ENCODE results near the gene P2RX5.
A peak's percentile ranks its signal among the peaks of the same experiment; 100 is the strongest.

P2RX5 gene

GRCh38 chr17:3668279-3669084 lies 27.5 kb downstream of the P2RX5 start, which contains the start of the genes EMC6 and TAX1BP3:
TSS of gene EMC6 (plus strand) at chr17:3668812. CDS start at chr17:3669147, 335 bp downstream.
TSS of gene TAX1BP3 (minus strand) at chr17:3668578. CDS start at chr17:3668526, 52 bp downstream.
- Histone ChIP-seq H3K9me3 (ENCODE audit: insufficient read depth, low read length) (no peaks in the 10 kb centered on the region), H3K27me3 (ENCODE audit: insufficient read depth, insufficient read length) (no peaks in the 10 kb centered on the region), H3K4me1 (ENCODE audit: insufficient read depth, insufficient read length) (peaks cover 9% of the 10 kb centered on the region), H3K4me3 (ENCODE audit: insufficient read length, low read depth) (peak within 1 kb of the TSS; percentile 92), H3K36me3 (ENCODE audit: insufficient read depth, insufficient read length, low read length) (peaks cover 53% of the 10 kb centered on the region), H3K9ac (ENCODE audit: insufficient read length, low read depth) (peak within 1 kb of the TSS; percentile 98)
- DNase-seq (ENCODE audit: low read depth, low spot score): peak; percentile 91
- no peak for TF ChIP-seq ZNF274 (IDR thresholded peaks at IDR 0.05; ENCODE audit: low read depth, low read length)
- TF ChIP-seq YY1 (IDR thresholded peaks at IDR 0.05; ENCODE audit: insufficient read depth, insufficient read length): peak; percentile 78
- no peak for TF ChIP-seq SUZ12 (IDR thresholded peaks at IDR 0.05; ENCODE audit: extremely low read depth, insufficient read depth, insufficient read length)

- Histone ChIP-seq H3K9ac (ENCODE audit: insufficient read length, low read depth) (peak overlapping the region; percentile 98), H3K4me1 (ENCODE audit: insufficient read depth, insufficient read length) (peaks cover 7% of the 10 kb centered on the region), H3K4me3 (ENCODE audit: insufficient read length, low read depth) (peak overlapping the region; percentile 84), H3K27me3 (ENCODE audit: insufficient read depth, insufficient read length) (no peaks in the 10 kb centered on the region), H3K36me3 (ENCODE audit: insufficient read depth, insufficient read length, low read length) (peaks cover 60% of the 10 kb centered on the region), H3K9me3 (ENCODE audit: insufficient read depth, low read length) (no peaks in the 10 kb centered on the region)
- no peak for DNase-seq (ENCODE audit: low read depth, low spot score)
- TF ChIP-seq YY1 (IDR thresholded peaks at IDR 0.05; ENCODE audit: insufficient read depth, insufficient read length) (no peak), ZNF274 (IDR thresholded peaks at IDR 0.05; ENCODE audit: low read depth, low read length) (no peak), SUZ12 (IDR thresholded peaks at IDR 0.05; ENCODE audit: extremely low read depth, insufficient read depth, insufficient read length) (no peak)
Measured at GRCh38 chr17:3667366-3668278, 28.3 kb downstream of the P2RX5 start.

GRCh38 chr17:3666516-3666915 lies 29.4 kb downstream of the P2RX5 start:
- Histone ChIP-seq H3K4me3 (ENCODE audit: insufficient read length, low read depth) (no peak overlapping the region), H3K27me3 (ENCODE audit: insufficient read depth, insufficient read length) (no peaks in the 10 kb centered on the region), H3K9ac (ENCODE audit: insufficient read length, low read depth) (peak overlapping the region; percentile 32), H3K36me3 (ENCODE audit: insufficient read depth, insufficient read length, low read length) (peaks cover 61% of the 10 kb centered on the region), H3K4me1 (ENCODE audit: insufficient read depth, insufficient read length) (peaks cover 7% of the 10 kb centered on the region), H3K9me3 (ENCODE audit: insufficient read depth, low read length) (no peaks in the 10 kb centered on the region)
- DNase-seq (ENCODE audit: low read depth, low spot score): no peak
- TF ChIP-seq SUZ12 (IDR thresholded peaks at IDR 0.05; ENCODE audit: extremely low read depth, insufficient read depth, insufficient read length): no peak
- TF ChIP-seq ZNF274 (IDR thresholded peaks at IDR 0.05; ENCODE audit: low read depth, low read length): no peak
- TF ChIP-seq YY1 (IDR thresholded peaks at IDR 0.05; ENCODE audit: insufficient read depth, insufficient read length): no peak

GRCh38 chr17:3665834-3666233 lies 30.1 kb downstream of the P2RX5 start:
- Histone ChIP-seq H3K4me3 (ENCODE audit: insufficient read length, low read depth) (no peak overlapping the region), H3K36me3 (ENCODE audit: insufficient read depth, insufficient read length, low read length) (peaks cover 66% of the 10 kb centered on the region), H3K9me3 (ENCODE audit: insufficient read depth, low read length) (no peaks in the 10 kb centered on the region), H3K9ac (ENCODE audit: insufficient read length, low read depth) (no peak overlapping the region), H3K4me1 (ENCODE audit: insufficient read depth, insufficient read length) (peaks cover 7% of the 10 kb centered on the region), H3K27me3 (ENCODE audit: insufficient read depth, insufficient read length) (no peaks in the 10 kb centered on the region)
- TF ChIP-seq ZNF274 (IDR thresholded peaks at IDR 0.05; ENCODE audit: low read depth, low read length) (no peak), YY1 (IDR thresholded peaks at IDR 0.05; ENCODE audit: insufficient read depth, insufficient read length) (no peak), SUZ12 (IDR thresholded peaks at IDR 0.05; ENCODE audit: extremely low read depth, insufficient read depth, insufficient read length) (no peak)
- no peak for DNase-seq (ENCODE audit: low read depth, low spot score)

GRCh38 chr17:3663102-3664011 lies 32.6 kb downstream of the P2RX5 start:
- Histone ChIP-seq H3K9me3 (ENCODE audit: insufficient read depth, low read length) (no peaks in the 10 kb centered on the region), H3K4me3 (ENCODE audit: insufficient read length, low read depth) (no peak overlapping the region), H3K9ac (ENCODE audit: insufficient read length, low read depth) (no peak overlapping the region), H3K27me3 (ENCODE audit: insufficient read depth, insufficient read length) (no peaks in the 10 kb centered on the region), H3K36me3 (ENCODE audit: insufficient read depth, insufficient read length, low read length) (peaks cover 68% of the 10 kb centered on the region), H3K4me1 (ENCODE audit: insufficient read depth, insufficient read length) (peaks cover 13% of the 10 kb centered on the region)
- TF ChIP-seq YY1 (IDR thresholded peaks at IDR 0.05; ENCODE audit: insufficient read depth, insufficient read length): no peak
- TF ChIP-seq SUZ12 (IDR thresholded peaks at IDR 0.05; ENCODE audit: extremely low read depth, insufficient read depth, insufficient read length): no peak
- no peak for TF ChIP-seq ZNF274 (IDR thresholded peaks at IDR 0.05; ENCODE audit: low read depth, low read length)
- no peak for DNase-seq (ENCODE audit: low read depth, low spot score)

GRCh38 chr17:3660311-3660891 lies 35.6 kb downstream of the P2RX5 start:
- no peak for DNase-seq (ENCODE audit: low read depth, low spot score)
- Histone ChIP-seq H3K27me3 (ENCODE audit: insufficient read depth, insufficient read length) (no peaks in the 10 kb centered on the region), H3K36me3 (ENCODE audit: insufficient read depth, insufficient read length, low read length) (peaks cover 62% of the 10 kb centered on the region), H3K4me3 (ENCODE audit: insufficient read length, low read depth) (no peak overlapping the region), H3K9me3 (ENCODE audit: insufficient read depth, low read length) (no peaks in the 10 kb centered on the region), H3K4me1 (ENCODE audit: insufficient read depth, insufficient read length) (peaks cover 11% of the 10 kb centered on the region), H3K9ac (ENCODE audit: insufficient read length, low read depth) (no peak overlapping the region)
- TF ChIP-seq YY1 (IDR thresholded peaks at IDR 0.05; ENCODE audit: insufficient read depth, insufficient read length): no peak
